Colonic mucosa (tissue), 4 donors: ENCODE measurements around the gene CNBP. TPM values are rescaled to one million over a fixed set of nuclear protein-coding genes. Genes with fewer than 3 reads are reported as not detected.
A peak's percentile ranks its signal among the peaks of the same experiment; 100 is the strongest.

ENCODE experiments used
- DNase-seq: peaks from one replicate; pipeline ENCODE4 v3.0.0-alpha.2; 2020
- H3K27ac ChIP-seq: fragments of 200-600 bp; one replicate; pipeline ENCODE4 v1.8.0; 2021
- H3K27me3 ChIP-seq: fragments of 200-600 bp; one replicate; pipeline ENCODE4 v1.8.0; 2021
- H3K36me3 ChIP-seq: fragments of 200-600 bp; one replicate; pipeline ENCODE4 v1.8.0; 2021
- H3K4me1 ChIP-seq: fragments of 200-600 bp; one replicate; pipeline ENCODE4 v1.8.0; 2021; ENCODE audit warnings: mild to moderate bottlenecking
- H3K4me3 ChIP-seq: fragments of 200-600 bp; one replicate; pipeline ENCODE4 v1.8.0; 2021
- H3K9ac ChIP-seq, 2 donors: one replicate each; pipeline ENCODE4 v1.7.0; 2013; ENCODE audit warnings: control low read depth in 2 of 2, low read depth in 2 of 2, low read length in 2 of 2
- H3K9me3 ChIP-seq: fragments of 200-600 bp; one replicate; pipeline ENCODE4 v1.8.0; 2021
- CTCF ChIP-seq: fragments of 200-600 bp; IDR thresholded peaks from one replicate; pipeline ENCODE4 v1.8.0; 2022; ENCODE audit warnings: antibody characterized with exemption, mild to moderate bottlenecking
- intact Hi-C: fragments of 100-400 bp; cut with DNase I; formaldehyde crosslinking; loops from one replicate; pipeline ENCODE4 v1.14.1; 2022
- total RNA-seq, 2 donors: library from RNA; stranded (reverse); fragmentation: NEBNext Ultra II Directional in 1 of 2; extraction: Animal tissue kit (Norgen Biotek cat#: 25700) in 1 of 2; gene quantifications; one replicate each; pipeline ENCODE4 v1.2.1, GENCODE V29; 2021
- donor health status: healthy.
- donor health status: DM: no; HTN: no; CAD: no.
- donor health status: DM: no; HTN: no; CAD: no.

CNBP gene
- total RNA-seq = 100 to 1,000 TPM; 204 to 279 TPM

DNA sequence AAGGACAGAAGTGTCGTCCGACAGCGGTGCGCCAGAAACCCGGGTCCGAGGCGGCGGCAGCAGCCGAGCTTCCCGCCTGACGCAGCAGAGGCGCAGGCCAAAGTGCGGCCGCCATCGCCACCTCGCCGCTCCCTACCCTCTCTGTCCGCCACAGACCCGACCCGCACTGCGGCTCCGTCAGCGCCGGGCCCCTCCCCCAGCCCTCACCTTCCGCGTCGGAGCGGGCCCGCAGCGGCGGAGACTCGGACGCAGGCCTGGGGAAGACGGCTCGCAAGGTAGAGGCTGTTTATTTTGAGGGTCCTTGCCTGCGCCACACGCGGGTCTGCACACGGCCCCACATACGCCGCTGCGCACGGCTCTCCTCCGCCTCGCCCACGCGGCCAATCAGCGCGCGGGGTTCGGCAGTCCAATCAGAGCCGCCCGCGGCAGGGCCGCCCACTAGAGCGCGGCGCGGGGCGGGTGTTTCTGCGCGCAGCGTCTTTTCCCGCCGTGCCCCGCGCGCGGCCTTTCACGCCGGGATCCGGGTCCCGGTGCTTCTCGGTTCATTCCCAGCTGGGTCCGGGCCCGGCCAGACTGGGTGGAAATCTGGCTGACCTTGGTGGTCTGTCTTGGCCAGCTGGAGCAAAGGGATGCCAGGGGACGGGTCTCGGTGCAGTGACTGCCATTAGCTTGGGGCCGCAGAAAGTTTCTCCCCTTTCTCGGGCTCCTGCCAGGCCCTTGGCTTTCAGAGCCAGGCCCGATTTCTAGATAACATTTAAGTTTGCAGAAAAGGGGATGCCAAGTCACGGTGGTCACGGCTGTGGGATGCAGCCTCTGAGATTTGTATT lies at the start of gene CNBP:
Gene CNBP, minus strand, starts transcription at position 328 of the 827 bp plus-strand sequence. CDS start 12,139 bp downstream, outside the sequence.
- no peak for TF ChIP-seq CTCF
- Histone ChIP-seq H3K9me3 (no peaks in the 10 kb centered on the region), H3K36me3 (no peaks in the 10 kb centered on the region), H3K27ac (peak within 1 kb of the TSS; percentile 93), H3K27me3 (no peaks in the 10 kb centered on the region), H3K4me3 (peak within 1 kb of the TSS; percentile 89), H3K9ac (peak within 1 kb of the TSS; percentile 97 to 100), H3K4me1 (peaks cover 30% of the 10 kb centered on the region)
- peak; percentile 93 for DNase-seq
- intact Hi-C loops = no loop called here

- peak overlapping the region; percentile 40 for H3K27ac ChIP-seq
- TF ChIP-seq CTCF = no peak
- no peak overlapping the region for H3K4me3 ChIP-seq
- H3K9ac ChIP-seq = no peak overlapping the region
- intact Hi-C loops = no loop called here
- H3K36me3 ChIP-seq = no peaks in the 10 kb centered on the region
- no peaks in the 10 kb centered on the region for H3K9me3 ChIP-seq
- DNase-seq = no peak
- no peaks in the 10 kb centered on the region for H3K4me1 ChIP-seq
- H3K27me3 ChIP-seq = no peaks in the 10 kb centered on the region
These were observed 47.8 kb upstream of the CNBP start for GRCh38 chr3:129231331-129232119.

- Histone ChIP-seq H3K4me1 (peaks cover 2% of the 10 kb centered on the region), H3K27ac (peak overlapping the region; percentile 56), H3K27me3 (no peaks in the 10 kb centered on the region), H3K9ac (no peak overlapping the region), H3K9me3 (no peaks in the 10 kb centered on the region), H3K4me3 (no peak overlapping the region), H3K36me3 (no peaks in the 10 kb centered on the region)
- DNase-seq = no peak
- no peak for TF ChIP-seq CTCF
- intact Hi-C loops = no loop called here
These were observed 46.8 kb upstream of the CNBP start for GRCh38 chr3:129230311-129231019.

- H3K27ac ChIP-seq = peak overlapping the region; percentile 56
- intact Hi-C loops = no loop called here
- no peaks in the 10 kb centered on the region for H3K27me3 ChIP-seq
- DNase-seq = no peak
- no peaks in the 10 kb centered on the region for H3K36me3 ChIP-seq
- H3K4me1 ChIP-seq = peaks cover 6% of the 10 kb centered on the region
- H3K9ac ChIP-seq = peak overlapping the region in 1 of 2 donors; percentile 35
- TF ChIP-seq CTCF = no peak
- H3K9me3 ChIP-seq = no peaks in the 10 kb centered on the region
- H3K4me3 ChIP-seq = no peak overlapping the region
These were observed 45.3 kb upstream of the CNBP start for GRCh38 chr3:129228891-129229585.

- Histone ChIP-seq H3K27ac (peak overlapping the region; percentile 25), H3K27me3 (no peaks in the 10 kb centered on the region), H3K4me3 (no peak overlapping the region), H3K4me1 (peaks cover 6% of the 10 kb centered on the region), H3K9me3 (no peaks in the 10 kb centered on the region), H3K36me3 (no peaks in the 10 kb centered on the region), H3K9ac (no peak overlapping the region)
- intact Hi-C loops = no loop called here
- DNase-seq = peak; percentile 64
- TF ChIP-seq CTCF = no peak
These were observed 42.7 kb upstream of the CNBP start for GRCh38 chr3:129226374-129226773.
